ENCODE data around the gene ADGRE1.

Gene ADGRE1

DNA sequence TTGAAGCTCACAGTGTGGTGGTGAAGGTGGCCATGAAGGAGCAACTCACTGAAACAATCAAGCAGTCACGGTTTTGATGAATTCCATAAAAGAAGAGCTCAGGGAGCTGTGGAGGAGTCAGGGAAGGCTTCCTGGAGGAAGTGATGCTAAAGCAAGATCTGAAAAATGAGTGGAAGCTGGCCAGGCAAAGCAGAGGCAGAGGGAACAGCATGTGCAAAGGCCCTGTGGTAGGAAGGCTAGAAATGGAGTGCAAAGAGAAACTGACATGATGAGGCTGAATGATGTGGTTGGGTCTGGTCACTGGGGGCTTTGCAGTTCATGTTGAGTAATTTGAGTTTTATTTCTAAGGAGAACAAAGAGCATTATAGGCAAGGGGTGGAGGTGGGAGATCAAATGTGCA lies 6.9 kb downstream of the ADGRE1 start:
- no peak overlapping the region for H3K4me3 ChIP-seq (ENCODE audit: low read depth in 1 of 5, low read length in 5 of 5)
- H3K36me3 ChIP-seq (ENCODE audit: control insufficient read depth in 5 of 5, insufficient read depth in 5 of 5, low read length in 5 of 5) = no peaks in the 10 kb centered on the region
- H3K4me1 ChIP-seq (ENCODE audit: control insufficient read depth in 5 of 5, insufficient read depth in 5 of 5, low read length in 5 of 5) = peaks cover 0 to 4% (median 0%) of the 10 kb centered on the region in 5 donors
- H3K27ac ChIP-seq (ENCODE audit: low read depth, low read length) = no peak overlapping the region
- H3K9ac ChIP-seq (ENCODE audit: low read length in 5 of 5) = no peak overlapping the region
- H3K9me3 ChIP-seq (ENCODE audit: control insufficient read depth in 5 of 5, low read length in 5 of 5) = peaks cover 2 to 29% (median 22%) of the 10 kb centered on the region in 5 donors
- peaks cover 0 to 9% (median 0%) of the 10 kb centered on the region in 5 donors for H3K27me3 ChIP-seq (ENCODE audit: control insufficient read depth in 5 of 5, insufficient read depth in 4 of 5, low read length in 5 of 5)

DNA sequence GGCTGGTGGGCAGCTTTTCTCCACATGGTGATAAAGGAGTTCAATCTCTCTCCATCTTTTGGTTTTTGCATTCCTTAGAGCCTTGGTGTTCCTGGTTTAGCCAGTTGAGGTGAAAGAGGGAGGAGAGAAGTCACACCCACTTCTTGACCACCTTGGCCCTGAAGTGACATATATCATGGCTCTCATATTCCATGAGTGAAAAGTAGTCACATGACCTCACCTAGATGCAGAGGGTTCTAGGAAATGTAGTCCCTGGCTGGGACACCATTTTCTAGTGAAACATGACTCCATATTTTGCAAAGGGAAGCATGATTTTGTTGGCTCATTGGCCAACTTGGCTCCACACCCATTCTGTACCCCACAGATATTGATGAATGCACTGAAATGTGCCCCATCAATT lies 16.1 kb downstream of the ADGRE1 start:
- Histone ChIP-seq H3K4me1 (ENCODE audit: control insufficient read depth in 5 of 5, insufficient read depth in 5 of 5, low read length in 5 of 5) (no peaks in the 10 kb centered on the region), H3K27me3 (ENCODE audit: control insufficient read depth in 5 of 5, insufficient read depth in 4 of 5, low read length in 5 of 5) (no peaks in the 10 kb centered on the region), H3K9me3 (ENCODE audit: control insufficient read depth in 5 of 5, low read length in 5 of 5) (peaks cover 23 to 39% (median 37%) of the 10 kb centered on the region in 5 donors), H3K36me3 (ENCODE audit: control insufficient read depth in 5 of 5, insufficient read depth in 5 of 5, low read length in 5 of 5) (no peaks in the 10 kb centered on the region), H3K27ac (ENCODE audit: low read depth, low read length) (no peak overlapping the region), H3K9ac (ENCODE audit: low read length in 5 of 5) (no peak overlapping the region), H3K4me3 (ENCODE audit: low read depth in 1 of 5, low read length in 5 of 5) (no peak overlapping the region)

DNA sequence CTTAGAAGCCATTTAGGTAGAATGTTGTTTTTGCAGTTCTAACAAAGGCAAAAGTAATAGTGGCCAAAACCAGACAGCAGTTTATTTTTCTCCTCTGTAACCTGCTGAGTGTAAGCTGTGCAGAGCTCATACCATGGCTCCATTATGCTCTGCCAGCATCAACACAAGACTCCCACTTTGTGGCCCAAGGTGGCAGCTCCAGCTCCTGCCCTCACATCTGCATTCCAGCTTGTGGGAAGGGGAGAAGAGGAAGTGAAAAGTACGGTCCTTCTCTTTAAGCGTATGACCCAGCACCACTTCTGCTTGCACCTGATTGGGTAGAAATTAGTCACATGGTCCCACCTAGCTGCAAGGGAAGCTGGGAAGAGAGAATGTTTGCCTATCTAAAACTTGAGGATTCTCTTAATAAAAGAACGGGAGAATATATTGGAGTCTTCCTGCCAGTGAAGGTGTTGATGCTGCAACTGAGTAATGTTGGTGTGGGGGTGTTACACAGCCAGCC lies 19.2 kb downstream of the ADGRE1 start:
- H3K9ac ChIP-seq (ENCODE audit: low read length in 5 of 5) = no peak overlapping the region
- H3K4me3 ChIP-seq (ENCODE audit: low read depth in 1 of 5, low read length in 5 of 5) = peak overlapping the region in 3 of 5 donors; percentile 4 to 17 (median 12)

DNA sequence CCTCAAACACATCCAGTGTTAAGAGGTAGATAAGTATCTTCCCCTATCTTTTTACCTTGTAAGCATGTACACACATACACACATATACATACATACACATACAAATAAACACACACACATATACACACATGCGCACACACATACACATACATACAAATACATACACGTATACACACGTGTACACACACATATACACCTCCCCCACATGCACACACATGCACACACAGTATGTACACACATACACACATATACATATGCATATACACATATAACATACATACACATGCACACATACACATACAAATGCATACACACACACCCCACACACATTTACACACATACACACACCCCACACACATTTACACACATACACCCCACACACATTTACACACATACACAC lies 24.1 kb downstream of the ADGRE1 start:
- Histone ChIP-seq H3K27ac (ENCODE audit: low read depth, low read length) (no peak overlapping the region), H3K4me1 (ENCODE audit: control insufficient read depth in 5 of 5, insufficient read depth in 5 of 5, low read length in 5 of 5) (no peaks in the 10 kb centered on the region), H3K9ac (ENCODE audit: low read length in 5 of 5) (no peak overlapping the region), H3K36me3 (ENCODE audit: control insufficient read depth in 5 of 5, insufficient read depth in 5 of 5, low read length in 5 of 5) (no peaks in the 10 kb centered on the region), H3K9me3 (ENCODE audit: control insufficient read depth in 5 of 5, low read length in 5 of 5) (peaks cover 19 to 32% (median 29%) of the 10 kb centered on the region in 5 donors), H3K27me3 (ENCODE audit: control insufficient read depth in 5 of 5, insufficient read depth in 4 of 5, low read length in 5 of 5) (no peaks in the 10 kb centered on the region), H3K4me3 (ENCODE audit: low read depth in 1 of 5, low read length in 5 of 5) (no peak overlapping the region)

More for the DNA sequence above, 19.2 kb downstream of the ADGRE1 start:
- Histone ChIP-seq H3K27ac (ENCODE audit: low read depth, low read length) (no peak overlapping the region), H3K9me3 (ENCODE audit: control insufficient read depth in 5 of 5, low read length in 5 of 5) (peaks cover 16 to 25% (median 22%) of the 10 kb centered on the region in 5 donors), H3K27me3 (ENCODE audit: control insufficient read depth in 5 of 5, insufficient read depth in 4 of 5, low read length in 5 of 5) (no peaks in the 10 kb centered on the region), H3K36me3 (ENCODE audit: control insufficient read depth in 5 of 5, insufficient read depth in 5 of 5, low read length in 5 of 5) (no peaks in the 10 kb centered on the region), H3K4me1 (ENCODE audit: control insufficient read depth in 5 of 5, insufficient read depth in 5 of 5, low read length in 5 of 5) (no peaks in the 10 kb centered on the region)

DNA sequence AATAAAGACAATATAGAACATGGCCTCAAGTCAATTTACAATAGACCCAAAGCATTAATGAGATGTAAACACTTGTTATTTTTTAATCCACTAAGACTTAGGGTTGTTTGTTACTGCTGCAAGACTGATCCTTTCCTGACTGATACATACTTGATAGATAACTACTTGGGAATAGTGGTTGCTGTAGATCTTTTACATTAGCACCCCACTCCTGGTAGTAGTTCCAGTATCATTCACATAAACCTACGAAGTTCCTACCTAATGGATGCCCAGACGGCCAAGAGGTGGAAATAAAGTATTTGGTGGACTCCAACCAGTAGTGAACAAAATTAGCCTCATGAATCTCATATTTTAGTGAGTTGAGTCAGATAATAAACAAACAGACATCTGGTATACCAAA lies 26.9 kb downstream of the ADGRE1 start:
- H3K27me3 ChIP-seq (ENCODE audit: control insufficient read depth in 5 of 5, insufficient read depth in 4 of 5, low read length in 5 of 5) = no peaks in the 10 kb centered on the region
- H3K9me3 ChIP-seq (ENCODE audit: control insufficient read depth in 5 of 5, low read length in 5 of 5) = peaks cover 10 to 25% (median 20%) of the 10 kb centered on the region in 5 donors
- no peak overlapping the region for H3K27ac ChIP-seq (ENCODE audit: low read depth, low read length)
- no peaks in the 10 kb centered on the region for H3K4me1 ChIP-seq (ENCODE audit: control insufficient read depth in 5 of 5, insufficient read depth in 5 of 5, low read length in 5 of 5)
- no peak overlapping the region for H3K9ac ChIP-seq (ENCODE audit: low read length in 5 of 5)
- no peak overlapping the region for H3K4me3 ChIP-seq (ENCODE audit: low read depth in 1 of 5, low read length in 5 of 5)
- H3K36me3 ChIP-seq (ENCODE audit: control insufficient read depth in 5 of 5, insufficient read depth in 5 of 5, low read length in 5 of 5) = no peaks in the 10 kb centered on the region

DNA sequence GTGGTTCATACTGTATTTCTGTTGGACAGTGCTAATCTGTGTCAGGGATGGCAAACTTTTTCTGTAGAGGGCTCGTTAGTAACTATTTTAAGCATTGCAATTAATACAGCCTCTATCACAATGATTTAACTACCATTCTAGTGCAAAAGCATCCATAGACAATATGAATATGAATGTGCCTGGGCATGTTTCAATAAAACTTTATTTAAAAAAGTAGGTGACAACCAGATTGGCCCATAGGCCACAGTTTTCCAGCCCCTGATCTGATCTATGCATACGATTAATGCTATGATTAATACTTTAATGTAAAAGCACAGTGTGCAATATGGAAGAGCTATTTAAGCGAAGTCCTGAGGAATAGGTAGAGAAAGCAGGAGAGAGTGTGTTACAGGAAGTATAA lies 29.6 kb downstream of the ADGRE1 start:
- Histone ChIP-seq H3K9me3 (ENCODE audit: control insufficient read depth in 5 of 5, low read length in 5 of 5) (peaks cover 10 to 25% (median 20%) of the 10 kb centered on the region in 5 donors), H3K27ac (ENCODE audit: low read depth, low read length) (no peak overlapping the region), H3K9ac (ENCODE audit: low read length in 5 of 5) (no peak overlapping the region), H3K4me3 (ENCODE audit: low read depth in 1 of 5, low read length in 5 of 5) (no peak overlapping the region), H3K36me3 (ENCODE audit: control insufficient read depth in 5 of 5, insufficient read depth in 5 of 5, low read length in 5 of 5) (no peaks in the 10 kb centered on the region), H3K4me1 (ENCODE audit: control insufficient read depth in 5 of 5, insufficient read depth in 5 of 5, low read length in 5 of 5) (no peaks in the 10 kb centered on the region), H3K27me3 (ENCODE audit: control insufficient read depth in 5 of 5, insufficient read depth in 4 of 5, low read length in 5 of 5) (no peaks in the 10 kb centered on the region)

DNA sequence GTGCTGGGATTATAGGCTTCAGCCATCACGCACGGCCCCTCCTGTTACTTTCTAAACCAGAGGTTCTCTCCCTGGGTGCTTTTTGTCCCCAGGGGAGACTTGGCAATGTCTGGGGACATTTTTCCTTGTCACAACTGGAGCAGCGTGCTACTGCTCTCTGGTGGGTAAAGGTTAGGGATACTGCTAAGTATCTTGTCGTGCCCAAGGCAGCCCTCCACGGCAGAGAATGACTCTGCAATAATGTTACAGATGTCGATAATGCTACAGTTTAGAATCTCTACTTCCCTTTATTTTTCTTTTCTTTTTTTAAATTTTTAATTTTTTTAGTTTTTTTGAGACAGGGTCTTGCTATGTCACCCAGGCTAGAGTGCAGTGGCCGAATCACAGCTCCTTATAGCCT lies 38.0 kb downstream of the ADGRE1 start:
- Histone ChIP-seq H3K4me3 (ENCODE audit: low read depth in 1 of 5, low read length in 5 of 5) (no peak overlapping the region), H3K9me3 (ENCODE audit: control insufficient read depth in 5 of 5, low read length in 5 of 5) (peaks cover 2 to 21% (median 15%) of the 10 kb centered on the region in 5 donors), H3K36me3 (ENCODE audit: control insufficient read depth in 5 of 5, insufficient read depth in 5 of 5, low read length in 5 of 5) (no peaks in the 10 kb centered on the region), H3K27me3 (ENCODE audit: control insufficient read depth in 5 of 5, insufficient read depth in 4 of 5, low read length in 5 of 5) (peaks cover 0 to 3% (median 0%) of the 10 kb centered on the region in 5 donors), H3K27ac (ENCODE audit: low read depth, low read length) (no peak overlapping the region), H3K4me1 (ENCODE audit: control insufficient read depth in 5 of 5, insufficient read depth in 5 of 5, low read length in 5 of 5) (no peaks in the 10 kb centered on the region), H3K9ac (ENCODE audit: low read length in 5 of 5) (no peak overlapping the region)

DNA sequence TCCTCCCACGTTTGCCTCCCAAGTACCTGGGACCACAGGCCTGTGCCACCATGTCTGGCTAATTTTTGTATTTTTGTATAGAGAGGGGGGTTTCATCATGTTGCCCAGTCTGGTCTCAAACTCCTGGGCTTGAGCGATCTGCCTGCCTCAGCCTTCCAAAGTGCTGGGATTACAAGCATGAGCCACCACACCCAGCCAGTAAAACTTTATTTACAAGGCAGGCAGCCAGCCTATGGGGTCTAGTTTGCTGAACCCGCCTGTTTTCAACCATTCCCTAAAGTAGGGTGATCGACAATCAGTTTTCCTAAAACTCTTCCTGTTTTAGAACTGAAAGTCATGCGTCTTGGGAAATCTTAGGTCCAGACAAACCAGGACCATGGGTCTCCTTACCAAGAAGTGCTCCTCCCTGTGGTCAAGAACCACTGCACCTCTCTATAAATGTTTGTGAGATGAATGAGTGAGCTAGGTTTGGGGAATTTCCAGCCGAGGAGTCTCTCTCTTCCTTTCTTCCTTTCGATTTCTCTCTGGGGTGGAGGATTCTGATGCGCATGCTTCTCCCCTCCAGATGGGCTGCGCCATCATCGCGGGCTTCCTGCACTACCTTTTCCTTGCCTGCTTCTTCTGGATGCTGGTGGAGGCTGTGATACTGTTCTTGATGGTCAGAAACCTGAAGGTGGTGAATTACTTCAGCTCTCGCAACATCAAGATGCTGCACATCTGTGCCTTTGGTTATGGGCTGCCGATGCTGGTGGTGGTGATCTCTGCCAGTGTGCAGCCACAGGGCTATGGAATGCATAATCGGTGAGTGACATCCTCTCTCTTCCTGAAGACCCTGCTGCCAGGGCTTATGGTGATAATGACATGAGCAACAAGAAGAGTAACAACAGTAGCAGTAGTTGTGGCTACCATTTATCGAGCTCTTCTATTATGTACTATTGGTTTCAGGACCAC lies 38.7 kb downstream of the ADGRE1 start:
- peaks cover 0 to 3% (median 0%) of the 10 kb centered on the region in 5 donors for H3K27me3 ChIP-seq (ENCODE audit: control insufficient read depth in 5 of 5, insufficient read depth in 4 of 5, low read length in 5 of 5)
- H3K9me3 ChIP-seq (ENCODE audit: control insufficient read depth in 5 of 5, low read length in 5 of 5) = peaks cover 2 to 21% (median 19%) of the 10 kb centered on the region in 5 donors
- H3K9ac ChIP-seq (ENCODE audit: low read length in 5 of 5) = no peak overlapping the region
- no peak overlapping the region for H3K27ac ChIP-seq (ENCODE audit: low read depth, low read length)
- H3K4me1 ChIP-seq (ENCODE audit: control insufficient read depth in 5 of 5, insufficient read depth in 5 of 5, low read length in 5 of 5) = no peaks in the 10 kb centered on the region
- no peak overlapping the region for H3K4me3 ChIP-seq (ENCODE audit: low read depth in 1 of 5, low read length in 5 of 5)
- no peaks in the 10 kb centered on the region for H3K36me3 ChIP-seq (ENCODE audit: control insufficient read depth in 5 of 5, insufficient read depth in 5 of 5, low read length in 5 of 5)

DNA sequence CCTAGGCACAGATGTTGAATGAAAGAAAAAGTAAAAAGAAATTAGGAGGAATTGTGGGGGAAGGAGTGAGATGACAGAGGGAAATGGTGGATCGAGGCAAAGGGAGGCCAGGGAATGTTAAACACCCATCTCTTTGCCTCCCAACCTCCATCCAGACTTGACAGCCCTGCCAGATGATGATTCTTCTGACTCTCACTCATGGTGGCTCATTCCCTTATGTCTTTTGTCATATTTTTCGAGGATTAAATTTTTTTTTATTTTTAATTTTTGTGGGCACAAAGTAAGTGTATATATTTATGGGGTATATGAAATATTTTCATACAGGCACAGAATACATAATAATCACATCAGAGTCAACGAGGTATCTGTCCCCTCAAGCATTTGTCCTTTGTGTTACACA lies 42.8 kb downstream of the ADGRE1 start:
- Histone ChIP-seq H3K4me1 (ENCODE audit: control insufficient read depth in 5 of 5, insufficient read depth in 5 of 5, low read length in 5 of 5) (no peaks in the 10 kb centered on the region), H3K9me3 (ENCODE audit: control insufficient read depth in 5 of 5, low read length in 5 of 5) (peaks cover 0 to 30% (median 18%) of the 10 kb centered on the region in 5 donors), H3K27me3 (ENCODE audit: control insufficient read depth in 5 of 5, insufficient read depth in 4 of 5, low read length in 5 of 5) (peaks cover 0 to 3% (median 0%) of the 10 kb centered on the region in 5 donors), H3K4me3 (ENCODE audit: low read depth in 1 of 5, low read length in 5 of 5) (no peak overlapping the region), H3K9ac (ENCODE audit: low read length in 5 of 5) (no peak overlapping the region), H3K36me3 (ENCODE audit: control insufficient read depth in 5 of 5, insufficient read depth in 5 of 5, low read length in 5 of 5) (no peaks in the 10 kb centered on the region), H3K27ac (ENCODE audit: low read depth, low read length) (no peak overlapping the region)

DNA sequence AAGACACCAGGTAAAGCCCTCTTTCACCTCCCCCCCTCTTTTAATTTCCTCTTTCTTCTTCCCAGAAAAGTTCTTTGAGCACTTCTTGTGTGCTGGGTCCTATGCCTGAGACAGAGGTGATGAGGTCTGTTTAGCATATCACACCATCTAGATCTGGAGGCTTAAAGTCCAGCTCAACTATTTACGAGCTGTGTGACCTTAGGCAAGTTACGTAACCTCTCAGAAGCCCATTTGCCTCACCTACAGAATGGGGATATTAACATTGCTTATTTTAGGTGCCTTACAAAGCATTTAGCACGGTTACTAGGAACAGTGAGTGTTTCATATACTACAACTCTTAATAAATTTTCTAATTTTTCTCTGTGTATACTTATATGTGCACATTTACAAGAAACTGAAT lies 47.7 kb downstream of the ADGRE1 start:
- Histone ChIP-seq H3K9ac (ENCODE audit: low read length in 5 of 5) (no peak overlapping the region), H3K4me3 (ENCODE audit: low read depth in 1 of 5, low read length in 5 of 5) (no peak overlapping the region), H3K36me3 (ENCODE audit: control insufficient read depth in 5 of 5, insufficient read depth in 5 of 5, low read length in 5 of 5) (no peaks in the 10 kb centered on the region), H3K27me3 (ENCODE audit: control insufficient read depth in 5 of 5, insufficient read depth in 4 of 5, low read length in 5 of 5) (no peaks in the 10 kb centered on the region), H3K27ac (ENCODE audit: low read depth, low read length) (no peak overlapping the region), H3K4me1 (ENCODE audit: control insufficient read depth in 5 of 5, insufficient read depth in 5 of 5, low read length in 5 of 5) (no peaks in the 10 kb centered on the region), H3K9me3 (ENCODE audit: control insufficient read depth in 5 of 5, low read length in 5 of 5) (peaks cover 11 to 34% (median 12%) of the 10 kb centered on the region in 5 donors)

All from subcutaneous abdominal adipose tissue (tissue), 5 donors.